Measurements from ENCODE around the gene ADORA2A. TPM values are rescaled to one million over a fixed set of nuclear protein-coding genes. Genes with fewer than 3 reads are reported as not detected.

Gene ADORA2A
- total RNA-seq, 2 experiments from 2014 or later, result 15.5 to 16.4 TPM

DNA sequence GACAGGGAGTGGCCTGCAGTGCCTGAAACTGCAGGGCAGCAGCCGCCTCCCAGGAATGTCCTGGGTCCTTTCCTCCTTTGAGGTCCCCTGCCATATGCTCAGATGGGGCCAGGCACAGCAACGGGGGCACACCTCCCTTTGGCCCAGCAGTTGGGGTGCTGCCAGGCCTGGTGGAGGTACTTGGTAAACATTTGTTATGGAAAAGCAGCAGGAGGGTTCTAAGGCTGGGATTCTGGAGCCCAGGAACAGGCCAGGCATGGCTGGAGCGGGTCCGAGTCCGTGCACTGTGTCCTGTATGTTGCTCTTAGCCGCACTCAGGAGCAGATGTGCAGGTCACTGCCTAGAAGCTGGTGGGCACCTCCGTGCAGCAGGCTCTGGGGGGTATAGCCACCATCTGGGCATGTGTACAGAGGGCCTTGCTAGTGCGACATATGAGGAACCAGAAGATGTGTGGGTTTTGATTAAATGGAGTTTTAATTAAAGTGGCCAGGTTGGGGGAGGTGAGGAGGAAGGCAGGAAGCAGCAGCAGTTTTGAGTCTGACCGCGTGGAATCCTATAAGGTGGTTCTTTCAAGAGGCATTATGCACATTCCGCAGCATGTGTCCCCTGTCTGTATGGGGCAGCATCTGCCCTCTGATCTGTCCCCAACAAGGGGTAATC, 1.5 kb downstream of the ADORA2A start:
- H3K27me3 ChIP-seq (ENCODE audit: control insufficient read depth in 1 of 2, insufficient read depth in 2 of 2, low read length in 2 of 2), result no peaks in the 10 kb centered on the region
- peak overlapping the region; percentile 70 for H3K4me3 ChIP-seq (ENCODE audit: low read length)
- DNase-seq (peak in 1 of 14 experiments; percentile 34), ATAC-seq (ENCODE audit: poor library complexity) (no peak)
- peak overlapping the region; percentile 88 for H3K4me3 Mint-ChIP-seq
- no peaks in the 10 kb centered on the region for H3K9me3 Mint-ChIP-seq
- H3K4me1 ChIP-seq (ENCODE audit: insufficient read depth, low read length), result peaks cover 93% of the 10 kb centered on the region
- intact Hi-C loops (cut with DNase I, micrococcal nuclease), result loop anchor here in 1 of 2 experiments (2.0 to 10.0 kb wide), 4 partner anchors 38 to 636 kb away; no protein-coding TSS in a partner anchor
- H3K27ac ChIP-seq (ENCODE audit: low read depth in 1 of 2, low read length in 2 of 2), result peak overlapping the region; percentile 94 to 98
- ChIA-PET POLR2A (interaction anchor here (1.2 to 1.6 kb wide), 3 partner anchors 68 to 273 kb away, joined by 3 to 7 read pairs (median 4); no protein-coding TSS in a partner anchor), CTCF (interaction anchor here (1.3 to 2.1 kb wide), 2 partner anchors 74 to 272 kb away, joined by 3 to 8 read pairs; no protein-coding TSS in a partner anchor)
- peaks cover 84% of the 10 kb centered on the region for H3K4me1 Mint-ChIP-seq (ENCODE audit: low read depth)
- peaks cover 14% of the 10 kb centered on the region for H3K36me3 ChIP-seq (ENCODE audit: insufficient read depth, low read length)
- peak overlapping the region; percentile 92 for H3K27ac Mint-ChIP-seq
- TF ChIP-seq, protein P1, sequence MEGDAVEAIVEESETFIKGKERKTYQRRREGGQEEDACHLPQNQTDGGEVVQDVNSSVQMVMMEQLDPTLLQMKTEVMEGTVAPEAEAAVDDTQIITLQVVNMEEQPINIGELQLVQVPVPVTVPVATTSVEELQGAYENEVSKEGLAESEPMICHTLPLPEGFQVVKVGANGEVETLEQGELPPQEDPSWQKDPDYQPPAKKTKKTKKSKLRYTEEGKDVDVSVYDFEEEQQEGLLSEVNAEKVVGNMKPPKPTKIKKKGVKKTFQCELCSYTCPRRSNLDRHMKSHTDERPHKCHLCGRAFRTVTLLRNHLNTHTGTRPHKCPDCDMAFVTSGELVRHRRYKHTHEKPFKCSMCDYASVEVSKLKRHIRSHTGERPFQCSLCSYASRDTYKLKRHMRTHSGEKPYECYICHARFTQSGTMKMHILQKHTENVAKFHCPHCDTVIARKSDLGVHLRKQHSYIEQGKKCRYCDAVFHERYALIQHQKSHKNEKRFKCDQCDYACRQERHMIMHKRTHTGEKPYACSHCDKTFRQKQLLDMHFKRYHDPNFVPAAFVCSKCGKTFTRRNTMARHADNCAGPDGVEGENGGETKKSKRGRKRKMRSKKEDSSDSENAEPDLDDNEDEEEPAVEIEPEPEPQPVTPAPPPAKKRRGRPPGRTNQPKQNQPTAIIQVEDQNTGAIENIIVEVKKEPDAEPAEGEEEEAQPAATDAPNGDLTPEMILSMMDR (IDR thresholded peaks at IDR 0.05), result no peak
- H3K36me3 Mint-ChIP-seq (ENCODE audit: low read depth), result peaks cover 23% of the 10 kb centered on the region
- no peaks in the 10 kb centered on the region for H3K9me3 ChIP-seq (ENCODE audit: control insufficient read depth in 1 of 2, insufficient read depth in 1 of 2, low read length in 2 of 2)
- no peaks in the 10 kb centered on the region for H3K27me3 Mint-ChIP-seq

DNA sequence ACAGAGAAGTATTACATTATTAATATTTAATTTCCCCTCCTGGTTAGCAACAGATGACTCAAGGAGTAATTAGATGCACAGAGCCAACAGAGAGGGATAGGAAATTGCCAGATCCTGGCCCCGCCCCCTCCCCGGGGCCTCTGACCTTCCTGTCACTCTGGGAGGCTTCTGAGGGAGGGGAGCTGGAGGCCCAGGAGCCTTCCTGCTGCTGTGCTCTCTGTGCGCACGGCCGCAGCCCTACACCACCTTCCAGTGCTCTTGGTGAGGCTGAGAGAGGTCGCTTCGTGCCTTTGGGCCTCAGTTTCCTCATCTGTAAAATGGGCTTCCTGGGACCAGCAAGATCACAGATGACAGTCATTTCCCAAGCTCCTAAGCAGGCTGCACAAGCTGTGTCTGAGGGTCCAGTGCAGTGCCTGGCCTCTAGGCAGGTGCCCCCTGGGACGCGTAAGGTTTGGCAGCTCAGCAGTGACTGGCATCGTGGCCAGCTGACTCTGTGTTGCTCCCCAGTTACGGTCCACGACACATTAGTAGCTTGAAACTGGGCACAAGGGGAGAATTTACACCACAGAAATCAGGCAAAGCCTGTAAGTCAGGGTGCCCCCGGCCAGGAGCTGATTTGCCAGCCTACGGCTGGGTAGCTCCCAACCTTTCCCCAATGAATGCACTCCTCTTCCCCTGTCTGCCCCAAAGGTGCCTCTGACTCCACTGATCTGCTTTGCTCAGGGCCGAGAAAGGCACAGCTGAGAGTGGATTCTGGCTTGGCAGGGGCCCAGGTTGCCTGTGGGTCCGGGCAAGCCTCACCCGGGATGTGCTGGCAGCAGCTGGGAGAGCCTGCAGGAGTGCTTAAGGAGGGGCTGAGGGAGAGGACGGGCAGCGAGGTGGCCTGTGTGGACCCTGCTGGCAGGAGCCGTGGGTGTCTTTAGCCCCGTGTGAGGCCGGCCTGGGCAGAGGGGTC, 2.3 kb downstream of the ADORA2A start:
- no peaks in the 10 kb centered on the region for H3K27me3 Mint-ChIP-seq
- ChIA-PET POLR2A (interaction anchor here (1.2 kb wide), 1 partner anchor 73 kb away, joined by 4 read pairs; no protein-coding TSS in a partner anchor), CTCF (interaction anchor here (1.3 kb wide), 1 partner anchor 73 kb away, joined by 3 read pairs; no protein-coding TSS in a partner anchor)
- H3K9me3 ChIP-seq (ENCODE audit: control insufficient read depth in 1 of 2, insufficient read depth in 1 of 2, low read length in 2 of 2), result no peaks in the 10 kb centered on the region
- H3K4me3 ChIP-seq (ENCODE audit: low read length), result peak overlapping the region; percentile 70
- H3K36me3 ChIP-seq (ENCODE audit: insufficient read depth, low read length), result peaks cover 17% of the 10 kb centered on the region
- H3K9me3 Mint-ChIP-seq, result no peaks in the 10 kb centered on the region
- DNase-seq (peak in 12 of 14 experiments; percentile 26 to 84 (median 60)), ATAC-seq (ENCODE audit: poor library complexity) (peak; percentile 6)
- intact Hi-C loops (cut with DNase I, micrococcal nuclease), result loop anchor here (2.0 to 10.0 kb wide), 5 partner anchors 38 to 635 kb away; no protein-coding TSS in a partner anchor
- H3K27me3 ChIP-seq (ENCODE audit: control insufficient read depth in 1 of 2, insufficient read depth in 2 of 2, low read length in 2 of 2), result no peaks in the 10 kb centered on the region
- TF ChIP-seq, protein P1 (IDR thresholded peaks at IDR 0.05), result no peak
- peaks cover 31% of the 10 kb centered on the region for H3K36me3 Mint-ChIP-seq (ENCODE audit: low read depth)
- H3K4me3 Mint-ChIP-seq, result peak overlapping the region; percentile 88
- H3K4me1 ChIP-seq (ENCODE audit: insufficient read depth, low read length), result peaks cover 96% of the 10 kb centered on the region
- peaks cover 92% of the 10 kb centered on the region for H3K4me1 Mint-ChIP-seq (ENCODE audit: low read depth)
- peak overlapping the region; percentile 92 for H3K27ac Mint-ChIP-seq
- H3K27ac ChIP-seq (ENCODE audit: low read depth in 1 of 2, low read length in 2 of 2), result peak overlapping the region; percentile 57 to 98

Data from CD4-positive, alpha-beta T cell (primary cell).